Body of pancreas (tissue), 4 donors: ENCODE data around the gene ETFDH. TPM values are rescaled to one million over a fixed set of nuclear protein-coding genes. Genes with fewer than 3 reads are reported as not detected.

Experiments
- ATAC-seq: fragments of 150-250 bp; one replicate; pipeline ENCODE4 v1.9.1; 2016
- DNase-seq, 4 donors: peaks; one replicate each; pipeline ENCODE4 v3.0.0-alpha.2; 2019
- H3K27ac ChIP-seq, 4 donors: fragments of 200-600 bp; sonication (generic); 1 replicate in 3 of 4; 2 replicates in 1 of 4; pipeline versions ENCODE4 v1.5.1 to v1.6.1; 2016 to 2019; ENCODE audit warnings: mild to moderate bottlenecking in 1 of 4, mixed read lengths in 1 of 4, moderate library complexity in 1 of 4
- H3K27me3 ChIP-seq, 2 donors: fragments of 200-600 bp; sonication (generic); one replicate each; pipeline ENCODE4 v1.6.0; 2016; ENCODE audit warnings: mild to moderate bottlenecking in 1 of 2
- H3K36me3 ChIP-seq, 2 donors: fragments of 200-600 bp; sonication (generic); replicated peaks in 1 of 2; 2 replicates each; pipeline ENCODE4 v1.5.1; 2016; ENCODE audit warnings: low read depth in 2 of 2; ENCODE audit not compliant: insufficient read depth in 1 of 2
- H3K4me1 ChIP-seq: fragments of 200-600 bp; sonication (generic); one replicate; pipeline ENCODE4 v1.6.0; 2016
- H3K4me3 ChIP-seq, 2 donors: fragments of 200-600 bp; sonication (generic); 1 replicate in 1 of 2; 2 replicates in 1 of 2; pipeline ENCODE4 v1.5.1; 2016 to 2019
- H3K9me3 ChIP-seq, 3 donors: fragments of 200-600 bp; sonication (generic); 1 replicate in 2 of 3; 2 replicates in 1 of 3; pipeline ENCODE4 v1.5.1; 2016
- POLR2A ChIP-seq, 3 donors: fragments of 450-650 bp; IDR thresholded peaks; one replicate each; pipeline ENCODE4 v1.6.1; 2016; ENCODE audit warnings: antibody characterized with exemption in 3 of 3, mild to moderate bottlenecking in 2 of 3
- WGBS, 2 donors: methylation state at CpG; one replicate each; pipeline ENCODE4 v1.1.5; 2017; 5-methylcytosine and 5-hydroxymethylcytosine counted together
- intact Hi-C: fragments of 100-400 bp; cut with DNase I; formaldehyde crosslinking; loops from one replicate; pipeline ENCODE4 v1.15.1; 2023
- total RNA-seq, 2 donors: library from RNA; depleted of rRNA; stranded (reverse); fragments of >200 nt; gene quantifications; one replicate each; pipeline ENCODE4 v1.1.0, GENCODE V29; 2016
- TF ChIP-seq, protein P1 (sequence below), 7 experiments: fragments of 450-650 bp in 4 of 7; fragments of 200-600 bp in 3 of 7; sonication (generic) in 3 of 7; IDR thresholded peaks; one replicate each; pipeline ENCODE4 v1.5.1; 2016 to 2019; ENCODE audit warnings: antibody characterized with exemption in 7 of 7

The ETFDH gene
- total RNA-seq, 2 donors from 2014 or later = 24.4 to 96.2 TPM

GRCh38 chr4:158667651-158668198 is 4.4 kb upstream of the ETFDH start:
- Histone ChIP-seq H3K9me3 (no peaks in the 10 kb centered on the region), H3K27ac (no peak overlapping the region), H3K4me1 (peaks cover 8% of the 10 kb centered on the region), H3K27me3 (no peaks in the 10 kb centered on the region), H3K4me3 (no peak overlapping the region), H3K36me3 (no peaks in the 10 kb centered on the region)
- intact Hi-C loops = no loop called here
- TF ChIP-seq, protein P1, sequence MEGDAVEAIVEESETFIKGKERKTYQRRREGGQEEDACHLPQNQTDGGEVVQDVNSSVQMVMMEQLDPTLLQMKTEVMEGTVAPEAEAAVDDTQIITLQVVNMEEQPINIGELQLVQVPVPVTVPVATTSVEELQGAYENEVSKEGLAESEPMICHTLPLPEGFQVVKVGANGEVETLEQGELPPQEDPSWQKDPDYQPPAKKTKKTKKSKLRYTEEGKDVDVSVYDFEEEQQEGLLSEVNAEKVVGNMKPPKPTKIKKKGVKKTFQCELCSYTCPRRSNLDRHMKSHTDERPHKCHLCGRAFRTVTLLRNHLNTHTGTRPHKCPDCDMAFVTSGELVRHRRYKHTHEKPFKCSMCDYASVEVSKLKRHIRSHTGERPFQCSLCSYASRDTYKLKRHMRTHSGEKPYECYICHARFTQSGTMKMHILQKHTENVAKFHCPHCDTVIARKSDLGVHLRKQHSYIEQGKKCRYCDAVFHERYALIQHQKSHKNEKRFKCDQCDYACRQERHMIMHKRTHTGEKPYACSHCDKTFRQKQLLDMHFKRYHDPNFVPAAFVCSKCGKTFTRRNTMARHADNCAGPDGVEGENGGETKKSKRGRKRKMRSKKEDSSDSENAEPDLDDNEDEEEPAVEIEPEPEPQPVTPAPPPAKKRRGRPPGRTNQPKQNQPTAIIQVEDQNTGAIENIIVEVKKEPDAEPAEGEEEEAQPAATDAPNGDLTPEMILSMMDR (IDR thresholded peaks at IDR 0.05) = peak in 6 of 7 experiments; percentile 7 to 40 (median 26)
- TF ChIP-seq POLR2A (IDR thresholded peaks at IDR 0.05) = no peak
- no peak for DNase-seq
- no peak for ATAC-seq
- WGBS, 2 donors = 81 to 82% methylated on average over 3 of the region's 3 CpGs

- WGBS, 2 donors = 82 to 85% methylated on average over 7 of the region's 7 CpGs
- ATAC-seq (no peak), DNase-seq (no peak)
- Histone ChIP-seq H3K36me3 (no peaks in the 10 kb centered on the region), H3K4me3 (no peak overlapping the region), H3K9me3 (no peaks in the 10 kb centered on the region), H3K27ac (no peak overlapping the region), H3K4me1 (peaks cover 19% of the 10 kb centered on the region), H3K27me3 (no peaks in the 10 kb centered on the region)
- TF ChIP-seq, protein P1 (IDR thresholded peaks at IDR 0.05) = no peak
- no peak for TF ChIP-seq POLR2A (IDR thresholded peaks at IDR 0.05)
- intact Hi-C loops = no loop called here
Observed at GRCh38 chr4:158669310-158669709, 2.8 kb upstream of the ETFDH start.

GRCh38 chr4:158670975-158671664 is 976 bp upstream of the ETFDH start:
- Histone ChIP-seq H3K36me3 (no peaks in the 10 kb centered on the region), H3K4me1 (peaks cover 19% of the 10 kb centered on the region), H3K27ac (peak overlapping the region; percentile 95 to 98 (median 96)), H3K27me3 (no peaks in the 10 kb centered on the region), H3K4me3 (peak overlapping the region; percentile 51 to 97), H3K9me3 (no peaks in the 10 kb centered on the region)
- no peak for TF ChIP-seq POLR2A (IDR thresholded peaks at IDR 0.05)
- TF ChIP-seq, protein P1 (IDR thresholded peaks at IDR 0.05) = no peak
- WGBS, 2 donors = 0 to 1% methylated on average over 28 to 35 of the region's 35 CpGs
- ATAC-seq (no peak), DNase-seq (peak; percentile 73 to 85 (median 78))
- intact Hi-C loops = no loop called here

DNA sequence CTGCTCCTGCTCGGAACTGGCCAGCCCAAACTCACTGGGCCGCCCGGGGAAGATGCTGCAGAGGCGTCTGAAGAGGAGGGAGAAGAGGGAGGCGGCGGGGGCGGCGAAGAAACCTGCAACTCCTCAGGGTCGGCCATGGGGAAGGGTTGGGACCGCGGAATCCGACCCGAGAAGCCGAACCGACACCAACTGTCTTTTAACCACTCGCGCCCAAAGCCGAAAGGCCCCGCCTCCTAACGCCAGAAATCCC is 506 bp upstream of the ETFDH start, which contains the start of gene C4orf46:
C4orf46 (minus strand) TSS at position 223 of the 250 bp plus-strand sequence; CDS start at position 137, 86 bp downstream.
- ATAC-seq = peak; percentile 0
- no peak for DNase-seq
- H3K27ac ChIP-seq = peak within 1 kb of the TSS; percentile 95 to 98 (median 96)
- H3K4me1 ChIP-seq = peaks cover 19% of the 10 kb centered on the region
- H3K9me3 ChIP-seq = no peaks in the 10 kb centered on the region
- TF ChIP-seq POLR2A (IDR thresholded peaks at IDR 0.05) = no peak
- TF ChIP-seq, protein P1 (IDR thresholded peaks at IDR 0.05) = no peak
- intact Hi-C loops = no loop called here
- WGBS, 2 donors = 0% methylated on average over 11 to 20 of the region's 20 CpGs
- no peaks in the 10 kb centered on the region for H3K36me3 ChIP-seq
- H3K4me3 ChIP-seq = peak within 1 kb of the TSS; percentile 57 to 97
- no peaks in the 10 kb centered on the region for H3K27me3 ChIP-seq

DNA sequence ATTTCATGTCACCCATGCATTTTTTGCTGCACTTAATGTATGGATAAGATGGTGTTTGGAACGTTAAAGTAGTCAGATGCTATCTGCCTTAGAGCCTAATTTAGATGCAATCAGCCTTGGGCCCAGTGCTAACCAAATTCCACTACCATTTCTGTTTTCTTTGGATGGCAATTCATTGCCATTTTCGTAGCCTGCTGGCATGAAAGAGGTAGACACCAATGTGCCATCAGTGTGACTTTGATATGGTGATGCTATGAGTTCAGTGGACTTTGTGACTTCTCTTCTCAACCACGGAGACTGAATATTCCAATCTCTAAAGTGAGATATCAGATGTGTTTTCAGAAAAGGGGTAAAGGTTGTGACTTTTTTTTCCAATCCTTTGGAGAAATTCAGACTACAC is 1.5 kb downstream of the ETFDH start:
- DNase-seq (no peak), ATAC-seq (no peak)
- TF ChIP-seq POLR2A (IDR thresholded peaks at IDR 0.05) = no peak
- TF ChIP-seq, protein P1 (IDR thresholded peaks at IDR 0.05) = no peak
- H3K4me3 ChIP-seq = no peak overlapping the region
- H3K27ac ChIP-seq = no peak overlapping the region
- intact Hi-C loops = no loop called here
- 58 to 65% methylated on average over 3 of the region's 3 CpGs for WGBS, 2 donors
- H3K36me3 ChIP-seq = no peaks in the 10 kb centered on the region
- H3K4me1 ChIP-seq = peaks cover 21% of the 10 kb centered on the region
- H3K27me3 ChIP-seq = no peaks in the 10 kb centered on the region
- no peaks in the 10 kb centered on the region for H3K9me3 ChIP-seq
